GM19240 (cell line): ENCODE results near the gene KRTAP4-9.
"Not testable (repeated sequence)": the region's sequence is repeated elsewhere in the genome, so short reads cannot be mapped to it uniquely, and the experiment has no call there.

Experiments
- DNase-seq: peaks from one replicate; pipeline ENCODE4 v3.0.0; 2011; ENCODE audit warnings: low spot score; ENCODE audit not compliant: insufficient read length

Gene KRTAP4-9

GRCh38 chr17:41105347-41105746, at the start of gene KRTAP4-9:
TSS of gene KRTAP4-9 (plus strand) at chr17:41105389. CDS start at chr17:41105389, 0 bp downstream.
- DNase-seq = not testable (repeated sequence)

GRCh38 chr17:41057547-41057946, 47.6 kb upstream of the KRTAP4-9 start:
- DNase-seq = no peak

DNA sequence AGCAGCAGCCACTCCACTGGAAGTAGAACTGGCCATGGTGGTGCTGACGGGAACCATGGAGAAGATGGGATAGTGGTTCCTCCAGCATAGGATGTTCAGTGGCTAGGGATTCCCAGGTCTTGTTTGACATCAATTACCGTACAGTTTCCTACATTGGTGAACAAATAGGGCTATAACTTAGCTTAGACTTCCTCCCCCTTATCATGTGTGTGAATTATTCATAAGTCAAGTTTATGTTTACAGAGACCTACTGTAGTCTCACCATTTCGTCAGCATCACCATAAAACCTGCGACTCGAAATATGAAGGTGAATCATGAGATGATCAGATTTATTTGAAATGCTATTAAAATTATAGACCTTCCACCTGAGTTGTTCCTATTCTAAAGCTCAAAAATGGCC, 46.4 kb upstream of the KRTAP4-9 start:
- no peak for DNase-seq

DNA sequence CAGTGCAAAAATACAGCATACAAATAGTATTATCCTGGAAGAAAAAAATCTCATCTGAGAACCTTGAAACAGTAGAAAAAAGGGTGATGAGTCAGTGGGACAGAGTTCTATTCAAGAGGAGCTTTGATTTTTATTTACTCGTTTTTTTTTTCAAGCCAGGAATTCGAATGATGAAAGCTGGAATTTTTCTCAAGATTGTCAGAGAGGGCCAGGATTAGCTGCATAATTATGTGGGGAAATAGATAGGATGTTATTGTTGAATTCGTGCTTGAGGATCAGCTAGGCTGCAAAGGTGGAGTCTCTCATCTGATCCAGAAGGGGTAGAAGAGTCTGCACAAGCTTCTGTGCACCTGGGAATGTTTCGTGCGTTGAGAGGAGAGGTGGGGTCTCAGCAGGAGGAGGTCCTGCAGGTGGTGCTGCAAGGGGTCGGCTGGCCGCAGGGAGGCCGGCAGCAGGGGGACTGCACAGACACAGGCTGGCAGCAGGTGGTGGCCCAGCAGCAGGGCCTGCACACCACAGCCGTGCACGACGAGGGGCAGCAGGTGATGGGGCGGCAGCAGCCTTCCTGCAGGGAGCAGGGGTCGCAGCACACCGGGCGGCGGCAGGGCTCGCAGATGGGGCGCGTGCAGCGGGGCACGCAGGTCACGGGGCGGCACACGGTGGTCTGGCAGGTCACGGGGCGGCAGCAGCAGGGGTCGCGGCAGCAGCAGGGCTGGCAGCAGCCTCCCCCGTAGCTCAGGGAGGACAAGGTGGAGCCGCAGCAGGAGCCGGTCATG, 45.7 kb upstream of the KRTAP4-9 start:
- not testable (repeated sequence) for DNase-seq

- DNase-seq = no peak
Measured at GRCh38 chr17:41060052-41060604, 45.1 kb upstream of the KRTAP4-9 start, which contains the start of gene KRTAP2-3. TSS of gene KRTAP2-3 (minus strand) at chr17:41060114. CDS start at chr17:41060050, 64 bp downstream.

DNA sequence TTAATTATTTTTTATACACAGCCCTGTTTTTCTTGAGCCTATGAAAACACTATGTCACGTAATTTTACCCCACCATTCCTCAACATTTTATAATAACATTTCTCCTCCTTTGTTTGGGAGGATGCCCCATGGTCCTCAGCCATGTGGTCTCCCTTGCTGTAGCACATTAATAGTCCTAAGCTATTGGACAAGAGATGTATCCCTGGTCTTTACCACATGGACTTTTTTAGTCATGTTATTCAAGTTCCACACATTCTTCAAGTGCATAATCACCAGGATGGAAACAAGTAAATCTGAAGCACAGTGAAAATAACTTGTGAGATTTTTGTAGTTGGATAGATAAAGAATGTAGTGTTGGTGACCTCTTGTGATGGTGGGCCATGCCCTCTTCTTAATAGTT, 43.2 kb upstream of the KRTAP4-9 start:
- DNase-seq = no peak

DNA sequence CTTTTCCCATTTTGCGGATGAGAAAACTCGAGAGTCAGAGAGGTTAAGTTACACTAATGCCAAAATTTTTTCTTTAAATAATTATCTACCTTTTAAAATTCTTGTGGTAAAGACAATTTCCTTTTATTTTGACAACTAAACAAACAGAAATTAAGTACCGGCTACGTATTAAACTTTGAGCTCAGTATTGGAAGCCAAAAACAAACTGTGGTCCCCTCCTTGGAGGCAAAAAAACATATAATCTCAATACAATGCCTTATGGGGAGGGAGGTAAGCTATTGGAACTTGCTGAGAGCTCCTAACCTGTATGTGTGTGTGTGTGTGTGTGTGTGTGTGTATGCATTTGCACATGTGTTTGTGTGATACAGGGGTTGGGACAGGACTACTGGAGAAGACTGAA, 41.7 kb upstream of the KRTAP4-9 start:
- DNase-seq = no peak

- DNase-seq = no peak
Measured at GRCh38 chr17:41064301-41064700, 40.9 kb upstream of the KRTAP4-9 start.

- not testable (repeated sequence) for DNase-seq
Measured at GRCh38 chr17:41065016-41065689, 40.0 kb upstream of the KRTAP4-9 start.

DNA sequence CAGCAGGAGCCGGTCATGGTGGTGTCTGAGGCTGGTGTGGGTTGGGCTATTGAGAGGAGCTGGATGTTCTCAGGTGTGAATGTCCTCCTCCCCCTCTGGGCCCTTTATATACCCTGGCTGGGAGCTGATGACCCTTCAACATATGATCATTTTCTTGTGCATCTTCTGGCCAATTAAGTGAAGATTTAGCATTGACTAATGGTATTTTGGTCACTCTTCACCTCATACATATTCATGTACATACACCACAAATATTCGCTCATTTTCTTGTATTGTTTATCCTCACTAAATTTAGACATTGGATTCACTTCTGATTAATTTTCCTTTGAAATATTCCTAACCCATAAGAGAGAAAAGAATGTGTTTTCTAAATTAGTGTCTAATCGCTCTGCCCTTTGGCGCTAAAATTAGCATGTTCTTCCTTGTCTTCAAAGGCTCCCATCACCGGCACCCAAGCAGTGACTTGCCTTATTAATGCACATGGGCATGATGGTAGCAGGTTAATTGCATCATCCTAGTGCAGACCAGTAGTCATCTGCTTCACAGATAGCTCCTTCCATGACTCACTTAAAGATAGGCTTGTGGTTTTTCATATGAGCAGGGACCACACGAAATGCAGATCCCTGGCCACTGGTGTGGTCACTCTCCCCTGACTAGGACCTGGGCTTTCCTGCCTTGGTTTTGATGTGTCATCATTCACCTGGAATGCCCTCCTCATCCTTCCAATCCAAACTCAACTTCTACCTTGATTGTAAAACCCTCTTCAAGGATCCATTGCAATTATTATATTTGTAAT, 39.2 kb upstream of the KRTAP4-9 start, which contains the start of gene KRTAP2-4:
KRTAP2-4 (minus strand) TSS at position 51 of the 796 bp plus-strand sequence; CDS start at position 17, 34 bp downstream.
- no peak for DNase-seq

GRCh38 chr17:41067281-41067680, 37.9 kb upstream of the KRTAP4-9 start:
- DNase-seq = no peak

- no peak for DNase-seq
Measured at GRCh38 chr17:41069031-41069430, 36.2 kb upstream of the KRTAP4-9 start.

- DNase-seq = no peak
Measured at GRCh38 chr17:41071606-41072360, 33.4 kb upstream of the KRTAP4-9 start.

GRCh38 chr17:41073676-41074075, 31.5 kb upstream of the KRTAP4-9 start:
- no peak for DNase-seq

- no peak for DNase-seq
Measured at GRCh38 chr17:41076788-41077187, 28.4 kb upstream of the KRTAP4-9 start.

DNA sequence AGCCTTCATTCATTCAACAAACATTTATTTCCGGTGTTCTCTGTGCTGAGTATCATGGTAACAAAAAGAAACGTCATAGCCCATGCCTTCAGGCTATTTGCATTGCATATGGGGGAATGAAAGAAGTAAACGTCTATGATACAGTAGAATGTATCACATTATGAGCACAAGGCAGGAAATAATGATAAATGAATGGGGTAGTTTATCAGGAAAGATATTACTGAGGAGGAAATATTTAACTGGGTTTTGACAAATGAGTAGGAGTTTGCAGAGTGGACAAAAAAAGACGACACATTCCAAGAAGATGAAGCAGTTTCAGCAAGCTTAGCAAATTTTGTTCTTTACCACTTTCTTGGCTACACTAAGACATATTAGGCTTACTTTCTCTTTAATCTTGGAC, 22.6 kb upstream of the KRTAP4-9 start:
- no peak for DNase-seq

GRCh38 chr17:41083427-41083826, 21.8 kb upstream of the KRTAP4-9 start:
- not testable (repeated sequence) for DNase-seq

GRCh38 chr17:41084100-41084856, 20.9 kb upstream of the KRTAP4-9 start, which contains the start of gene KRTAP4-7:
TSS of gene KRTAP4-7 (plus strand) at chr17:41084150. CDS start at chr17:41084207, 57 bp downstream.
- not testable (repeated sequence) for DNase-seq

- not testable (repeated sequence) for DNase-seq
Measured at GRCh38 chr17:41088760-41089352, 16.3 kb upstream of the KRTAP4-9 start.
